Choroid plexus epithelial cell (primary cell): ENCODE results near the gene POLRMT.
"Not testable (repeated sequence)": the region's sequence is repeated elsewhere in the genome, so short reads cannot be mapped to it uniquely, and the experiment has no call there.

Experiments used
- DNase-seq: peaks from one replicate; pipeline ENCODE4 v3.0.0-alpha.2; 2010; ENCODE audit warnings: low read depth
- H3K4me3 ChIP-seq: 2 replicates; pipeline ENCODE4 v1.5.1; 2011; ENCODE audit warnings: low read depth, mild to moderate bottlenecking, control low read depth, low read length, moderate library complexity
- CTCF ChIP-seq: conservative IDR thresholded peaks from 2 replicates; pipeline ENCODE4 v1.5.1; 2011; ENCODE audit warnings: low read depth, mild to moderate bottlenecking, control low read depth, inconsistent platforms, low read length, moderate library complexity

Gene POLRMT

DNA sequence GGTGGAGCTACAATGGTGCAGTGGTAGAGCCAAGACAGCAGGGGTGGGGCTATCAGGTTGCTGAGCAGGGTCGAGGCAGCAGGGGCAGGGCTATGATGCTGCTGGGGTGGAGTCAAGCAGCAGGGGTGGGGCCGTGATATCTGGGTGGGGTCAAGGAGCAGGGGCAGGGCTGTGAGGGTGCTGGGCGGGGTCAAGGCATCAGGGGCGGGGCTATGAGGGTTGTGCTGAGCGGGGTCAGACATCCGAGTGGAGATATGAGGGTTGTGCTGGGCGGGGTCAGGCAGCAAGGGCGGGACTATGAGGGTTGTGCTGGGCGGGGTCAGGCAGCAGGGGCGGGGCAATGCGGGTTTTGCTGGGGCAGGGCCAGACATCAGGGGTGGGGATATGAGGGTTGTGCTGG, 29.0 kb downstream of the POLRMT start:
- no peak for DNase-seq
- no peak overlapping the region for H3K4me3 ChIP-seq
- no peak for TF ChIP-seq CTCF

DNA sequence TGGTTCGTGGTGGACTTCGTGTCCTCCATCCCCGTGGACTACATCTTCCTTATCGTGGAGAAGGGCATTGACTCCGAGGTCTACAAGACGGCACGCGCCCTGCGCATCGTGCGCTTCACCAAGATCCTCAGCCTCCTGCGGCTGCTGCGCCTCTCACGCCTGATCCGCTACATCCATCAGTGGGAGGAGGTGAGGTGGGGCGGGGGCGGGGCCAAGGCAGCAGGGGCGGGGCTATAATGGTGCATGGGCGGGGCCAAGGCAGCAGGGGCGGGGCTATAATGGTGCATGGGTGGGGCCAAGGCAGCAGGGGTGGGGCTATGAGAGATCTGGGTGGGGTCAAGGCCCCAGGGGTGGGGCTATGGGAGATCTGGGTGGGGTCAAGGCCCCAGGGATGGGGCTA, 29.6 kb downstream of the POLRMT start:
- H3K4me3 ChIP-seq, DNase-seq: not testable (repeated sequence)

- not testable (repeated sequence) for H3K4me3 ChIP-seq, DNase-seq
Measured at GRCh38 chr19:603302-603639, 30.1 kb downstream of the POLRMT start.

- no peak for DNase-seq
- TF ChIP-seq CTCF, result no peak
- H3K4me3 ChIP-seq, result no peak overlapping the region
Measured at GRCh38 chr19:602391-603301, 30.7 kb downstream of the POLRMT start.

DNA sequence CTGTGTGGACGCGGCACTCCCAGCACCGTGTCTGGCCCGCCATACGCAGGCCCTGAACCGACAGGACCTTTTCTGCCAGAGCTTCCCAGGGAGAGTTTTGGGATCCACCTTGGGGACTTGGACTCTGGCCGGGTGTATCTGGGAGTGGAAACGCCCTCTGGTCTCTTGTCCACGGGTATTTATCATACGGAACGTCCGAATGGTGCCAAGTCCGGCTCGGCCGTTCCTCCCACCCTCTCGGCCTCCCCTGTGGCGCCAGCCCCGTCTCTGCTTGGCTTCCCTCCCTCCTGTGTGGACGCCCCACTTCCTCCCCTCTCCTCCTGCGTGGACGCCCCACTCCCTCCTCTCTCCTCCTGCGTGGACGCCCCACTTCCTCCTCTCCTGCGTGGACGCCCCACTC, 31.5 kb downstream of the POLRMT start:
- DNase-seq, result no peak
- TF ChIP-seq CTCF, result no peak
- no peak overlapping the region for H3K4me3 ChIP-seq

- TF ChIP-seq CTCF, result no peak
- no peak overlapping the region for H3K4me3 ChIP-seq
- DNase-seq, result no peak
Measured at GRCh38 chr19:601310-601709, 32.0 kb downstream of the POLRMT start.

DNA sequence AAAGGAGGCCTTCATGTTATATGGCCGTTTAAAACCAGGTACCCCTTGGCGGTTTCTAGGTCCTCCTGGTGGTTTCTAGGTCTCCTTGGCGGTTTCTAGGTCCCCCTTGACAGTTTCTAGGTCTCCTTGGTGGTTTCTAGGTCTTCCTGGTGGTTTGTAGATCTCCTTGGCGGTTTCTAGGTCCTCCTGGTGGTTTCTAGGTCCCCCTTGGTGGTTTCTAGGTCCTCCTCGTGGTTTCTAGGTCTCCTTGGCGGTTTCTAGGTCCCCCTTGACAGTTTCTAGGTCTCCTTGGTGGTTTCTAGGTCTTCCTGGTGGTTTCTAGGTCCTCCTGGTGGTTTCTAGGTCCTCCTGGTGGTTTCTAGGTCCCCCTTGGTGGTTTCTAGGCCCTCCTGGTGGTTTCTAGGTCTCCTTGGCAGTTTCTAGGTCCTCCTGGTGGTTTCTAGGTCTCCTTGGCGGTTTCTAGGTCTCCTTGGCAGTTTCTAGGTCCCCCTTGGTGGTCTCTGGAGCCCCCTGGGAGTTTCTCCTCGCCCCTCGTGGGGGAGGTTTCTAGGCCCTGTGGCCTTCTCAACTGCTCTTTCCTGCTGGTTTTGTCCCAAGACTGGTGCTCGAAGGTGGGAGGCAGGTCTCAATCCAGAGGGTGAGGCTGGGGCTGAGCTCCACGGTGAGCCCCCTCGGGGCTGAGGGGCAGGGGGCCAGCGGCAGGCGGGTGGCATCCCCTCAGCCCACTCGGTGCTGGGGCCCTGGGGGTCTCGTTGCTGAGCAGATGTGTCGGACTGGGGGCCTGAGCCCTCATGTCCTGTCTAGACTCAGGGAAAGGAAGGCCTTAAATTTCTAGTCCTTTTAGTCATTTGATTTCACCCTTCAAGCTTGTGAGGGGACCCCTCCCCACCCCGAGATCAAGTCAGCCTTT, 35.7 kb downstream of the POLRMT start:
- no peak for TF ChIP-seq CTCF
- no peak overlapping the region for H3K4me3 ChIP-seq
- no peak for DNase-seq
